GM12865 (cell line): Measurements from ENCODE around the gene C1QC.
"Not testable (repeated sequence)": the region's sequence is repeated elsewhere in the genome, so short reads cannot be mapped to it uniquely, and the experiment has no call there.

Experiments
- DNase-seq: peaks from one replicate; pipeline ENCODE4 v3.0.0; 2010; ENCODE audit warnings: low read depth
- H3K4me3 ChIP-seq: 2 replicates; pipeline ENCODE4 v1.5.1; 2011; ENCODE audit warnings: mild to moderate bottlenecking, low read depth, low read length, control low read depth
- TF ChIP-seq, protein P1 (sequence below): IDR thresholded peaks from 2 replicates; pipeline ENCODE4 v1.5.1; 2011; ENCODE audit warnings: low read length, control low read depth, low read depth, inconsistent platforms; ENCODE audit not compliant: insufficient read depth; ENCODE audit errors: missing control alignments

C1QC gene

DNA sequence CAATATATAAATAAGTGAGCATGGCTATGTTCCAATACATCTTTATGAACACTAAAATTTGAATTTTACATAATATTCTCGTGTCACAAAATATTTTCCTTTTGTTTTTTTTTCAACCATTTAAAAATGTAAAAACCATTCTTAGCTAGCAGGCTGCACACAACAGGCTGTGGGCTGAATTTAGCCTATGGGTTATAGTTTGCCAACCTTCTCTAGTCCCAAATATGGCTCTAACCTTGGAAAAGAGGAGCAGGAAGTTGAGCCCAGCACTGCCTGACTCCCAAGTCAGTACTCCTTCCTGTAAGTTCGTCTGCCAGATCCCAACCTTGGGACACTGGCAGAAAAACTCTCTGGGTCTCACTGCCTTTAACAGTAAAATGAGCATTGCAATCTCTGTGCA, 23.0 kb downstream of the C1QC start:
- H3K4me3 ChIP-seq = no peak overlapping the region
- TF ChIP-seq, protein P1, sequence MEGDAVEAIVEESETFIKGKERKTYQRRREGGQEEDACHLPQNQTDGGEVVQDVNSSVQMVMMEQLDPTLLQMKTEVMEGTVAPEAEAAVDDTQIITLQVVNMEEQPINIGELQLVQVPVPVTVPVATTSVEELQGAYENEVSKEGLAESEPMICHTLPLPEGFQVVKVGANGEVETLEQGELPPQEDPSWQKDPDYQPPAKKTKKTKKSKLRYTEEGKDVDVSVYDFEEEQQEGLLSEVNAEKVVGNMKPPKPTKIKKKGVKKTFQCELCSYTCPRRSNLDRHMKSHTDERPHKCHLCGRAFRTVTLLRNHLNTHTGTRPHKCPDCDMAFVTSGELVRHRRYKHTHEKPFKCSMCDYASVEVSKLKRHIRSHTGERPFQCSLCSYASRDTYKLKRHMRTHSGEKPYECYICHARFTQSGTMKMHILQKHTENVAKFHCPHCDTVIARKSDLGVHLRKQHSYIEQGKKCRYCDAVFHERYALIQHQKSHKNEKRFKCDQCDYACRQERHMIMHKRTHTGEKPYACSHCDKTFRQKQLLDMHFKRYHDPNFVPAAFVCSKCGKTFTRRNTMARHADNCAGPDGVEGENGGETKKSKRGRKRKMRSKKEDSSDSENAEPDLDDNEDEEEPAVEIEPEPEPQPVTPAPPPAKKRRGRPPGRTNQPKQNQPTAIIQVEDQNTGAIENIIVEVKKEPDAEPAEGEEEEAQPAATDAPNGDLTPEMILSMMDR = no peak
- no peak for DNase-seq

DNA sequence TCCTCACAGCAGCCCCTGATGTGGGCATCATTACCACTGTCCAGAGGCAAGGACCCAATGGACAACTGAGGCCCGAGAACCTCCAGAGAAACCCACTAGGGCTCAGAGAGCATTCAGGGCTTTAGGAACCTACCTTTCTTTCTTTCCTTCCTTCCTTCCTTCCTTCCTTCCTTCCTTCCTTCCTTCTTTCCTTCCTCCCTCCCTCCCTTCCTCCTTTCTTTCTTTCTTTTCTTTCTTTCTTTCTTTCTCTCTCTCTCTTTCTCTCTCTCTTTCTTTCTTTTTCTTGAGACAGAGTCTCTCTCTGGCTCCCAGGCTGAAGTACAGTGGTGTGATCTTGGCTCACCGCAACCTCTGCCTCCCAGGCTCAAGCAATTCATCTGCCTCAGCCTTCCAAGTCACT, 25.4 kb downstream of the C1QC start:
- H3K4me3 ChIP-seq, DNase-seq: not testable (repeated sequence)

DNA sequence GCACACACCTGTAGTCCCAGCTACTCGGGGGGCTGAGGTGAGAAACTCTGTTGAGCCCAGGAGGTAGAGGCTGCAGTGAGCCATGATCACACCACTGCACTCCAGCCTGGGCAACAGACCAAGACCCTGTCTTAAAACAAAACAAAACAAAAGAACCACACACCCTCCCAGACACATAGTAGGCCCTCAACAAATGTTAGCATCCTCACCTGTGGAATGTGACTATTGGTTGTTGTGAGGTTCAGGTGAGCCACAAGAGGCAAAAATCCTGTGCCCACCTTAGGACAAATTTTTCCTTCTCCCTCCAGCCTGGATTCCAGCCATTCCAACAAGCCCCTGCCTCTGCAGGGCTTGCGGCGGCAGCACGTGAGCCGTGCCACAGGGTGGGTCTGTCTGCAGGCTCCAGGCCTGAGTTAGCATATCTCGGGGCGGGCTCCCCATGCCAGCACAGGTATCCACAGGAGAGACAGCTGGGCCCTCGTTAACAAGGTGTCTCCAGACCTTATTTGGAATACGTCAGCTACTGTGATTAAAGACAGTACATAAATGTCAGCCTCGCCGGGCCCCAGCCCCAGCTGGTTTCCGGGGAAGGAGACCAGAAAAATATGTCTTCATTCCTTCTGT, 27.0 kb downstream of the C1QC start:
- TF ChIP-seq, protein P1 = no peak
- DNase-seq = no peak
- no peak overlapping the region for H3K4me3 ChIP-seq

DNA sequence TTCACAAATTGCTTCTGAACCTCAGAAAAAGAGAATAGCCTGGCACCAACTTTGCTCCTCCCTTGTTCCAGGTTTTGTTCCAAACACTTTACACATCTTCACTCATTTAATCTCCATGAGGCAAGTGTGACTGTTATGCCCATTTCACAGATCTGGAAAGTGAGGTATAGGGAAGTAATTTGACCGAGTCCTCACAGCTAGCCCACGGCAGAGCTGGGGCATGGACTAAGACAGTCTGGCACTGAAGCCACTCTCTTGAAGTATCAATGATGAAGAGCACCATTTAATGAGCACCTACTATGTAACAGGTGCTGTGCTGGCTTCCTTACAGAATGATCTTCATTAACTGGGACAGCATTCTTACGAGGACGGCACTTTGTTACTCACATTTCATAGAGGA, 28.6 kb downstream of the C1QC start:
- TF ChIP-seq, protein P1 = no peak
- DNase-seq = no peak
- H3K4me3 ChIP-seq = no peak overlapping the region

DNA sequence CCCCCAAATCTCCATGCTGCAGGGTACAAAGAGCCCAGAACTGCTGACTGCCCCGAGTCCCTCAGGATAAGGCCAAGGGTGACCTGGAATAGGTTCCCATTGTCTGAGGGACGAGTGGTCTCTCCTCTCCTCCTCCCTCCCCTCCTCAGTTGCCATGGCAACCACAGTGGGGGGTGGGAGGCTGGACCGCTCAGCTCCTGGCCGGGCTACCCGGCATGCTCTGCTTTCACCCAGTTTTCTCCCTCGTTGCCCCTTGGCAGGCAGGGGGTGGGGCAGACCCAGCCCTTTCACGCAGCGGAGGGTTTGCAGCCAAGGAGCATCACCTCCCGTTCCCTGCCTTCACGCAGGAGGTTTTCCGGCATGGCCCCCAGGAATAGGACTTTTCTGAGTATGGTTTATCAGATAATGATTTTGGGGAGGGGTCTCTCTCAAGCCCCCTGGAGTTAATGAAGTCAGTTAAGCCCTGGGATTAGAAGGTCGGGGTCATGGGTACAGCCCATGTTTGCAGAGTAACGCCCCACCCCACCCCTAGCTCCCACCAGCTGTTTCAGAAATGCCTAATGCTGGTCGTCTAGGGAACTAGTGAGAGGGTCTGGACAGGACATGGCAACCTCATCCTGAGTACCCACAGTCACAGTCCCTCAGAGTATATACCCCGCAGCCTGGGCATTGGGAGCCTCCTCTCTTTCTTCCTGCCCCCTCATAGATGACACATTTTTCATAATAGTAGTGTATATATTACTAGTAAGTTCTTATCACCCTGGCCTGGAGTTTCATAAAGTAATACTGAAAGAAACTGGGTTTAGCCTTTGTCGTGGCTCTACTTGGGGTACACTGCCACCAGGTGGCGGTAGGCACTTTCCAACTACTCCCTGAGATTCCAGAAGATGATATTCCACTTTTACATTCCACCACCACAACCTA, 30.3 kb downstream of the C1QC start:
- H3K4me3 ChIP-seq = no peak overlapping the region
- TF ChIP-seq, protein P1 = peak; percentile 71
- peak; percentile 59 for DNase-seq

DNA sequence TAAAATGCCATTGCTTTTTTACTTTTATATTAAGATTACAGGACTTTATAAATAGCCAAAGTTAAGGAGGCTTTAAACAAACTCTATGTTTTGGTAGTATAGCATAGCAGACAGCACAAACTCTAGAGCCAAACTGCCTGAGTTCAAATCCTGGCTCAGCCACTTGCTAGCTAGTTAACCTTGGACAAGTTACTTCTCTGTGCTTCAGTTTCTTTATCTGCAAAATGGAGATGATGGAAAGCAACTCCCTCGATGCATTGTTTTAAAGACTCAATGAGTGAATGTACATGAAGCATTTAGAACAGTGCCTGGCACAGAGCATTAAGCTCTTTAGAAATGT, 30.9 kb downstream of the C1QC start:
- DNase-seq = no peak
- TF ChIP-seq, protein P1 = no peak
- no peak overlapping the region for H3K4me3 ChIP-seq

DNA sequence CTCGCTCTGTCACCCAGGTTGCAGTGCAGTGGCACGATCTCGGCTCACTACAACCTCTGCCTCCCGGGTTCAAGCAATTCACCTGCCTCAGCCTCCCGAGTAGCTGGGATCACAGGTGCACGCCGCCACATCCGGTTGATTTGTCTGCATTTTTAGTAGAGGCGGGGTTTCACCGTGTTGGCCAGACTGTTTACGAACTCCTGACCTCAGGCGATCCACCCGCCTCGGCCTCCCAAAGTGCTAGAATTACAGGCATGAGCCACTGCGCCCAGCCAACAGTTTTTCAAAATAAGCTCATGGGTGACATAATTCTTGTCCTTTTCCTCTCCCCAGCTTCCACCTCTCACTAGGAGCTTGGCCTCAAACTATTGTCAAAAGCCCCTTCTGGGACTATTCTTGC, 32.7 kb downstream of the C1QC start:
- not testable (repeated sequence) for DNase-seq, H3K4me3 ChIP-seq
